Right lobe of liver (tissue), 4 donors: ENCODE measurements around the gene KLHDC1.

ENCODE experiments used
- POLR2A ChIP-seq: fragments of 450-650 bp; IDR thresholded peaks from one replicate; pipeline ENCODE4 v1.6.1; 2017; ENCODE audit warnings: antibody characterized with exemption, mild to moderate bottlenecking
- TF ChIP-seq, protein P1 (sequence below), 4 donors: fragments of 200-600 bp in 3 of 4; fragments of 450-650 bp in 1 of 4; IDR thresholded peaks; one replicate each; pipeline versions ENCODE4 v1.5.1 to v1.8.0; 2016 to 2022; ENCODE audit warnings: antibody characterized with exemption in 4 of 4, mild to moderate bottlenecking in 2 of 4
- donor health status: DM: no; HTN: no; CAD: no.
- donor health status: DM: no; HTN: no; CAD: no.
- donor health status: DM: no; HTN: yes; CAD: no.

DNA sequence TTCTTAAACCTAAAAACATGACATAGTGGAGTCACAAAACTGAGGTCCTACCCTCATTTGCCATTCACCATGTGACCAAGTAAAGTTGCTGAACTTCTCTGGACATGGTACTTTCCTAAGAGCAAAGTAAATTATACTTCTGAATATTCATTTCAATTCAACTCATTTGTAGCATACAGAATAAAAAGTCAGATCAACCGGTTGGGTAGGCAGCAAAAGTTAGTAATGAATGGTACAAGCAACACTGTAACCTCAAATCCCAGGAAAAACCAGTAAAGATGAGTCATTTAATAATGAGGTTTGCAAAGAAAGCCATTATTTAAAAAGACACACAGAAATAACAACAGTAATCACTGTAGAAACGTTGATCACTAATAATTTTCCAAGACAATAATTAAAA is 13.6 kb upstream of the KLHDC1 start:
- TF ChIP-seq, protein P1, sequence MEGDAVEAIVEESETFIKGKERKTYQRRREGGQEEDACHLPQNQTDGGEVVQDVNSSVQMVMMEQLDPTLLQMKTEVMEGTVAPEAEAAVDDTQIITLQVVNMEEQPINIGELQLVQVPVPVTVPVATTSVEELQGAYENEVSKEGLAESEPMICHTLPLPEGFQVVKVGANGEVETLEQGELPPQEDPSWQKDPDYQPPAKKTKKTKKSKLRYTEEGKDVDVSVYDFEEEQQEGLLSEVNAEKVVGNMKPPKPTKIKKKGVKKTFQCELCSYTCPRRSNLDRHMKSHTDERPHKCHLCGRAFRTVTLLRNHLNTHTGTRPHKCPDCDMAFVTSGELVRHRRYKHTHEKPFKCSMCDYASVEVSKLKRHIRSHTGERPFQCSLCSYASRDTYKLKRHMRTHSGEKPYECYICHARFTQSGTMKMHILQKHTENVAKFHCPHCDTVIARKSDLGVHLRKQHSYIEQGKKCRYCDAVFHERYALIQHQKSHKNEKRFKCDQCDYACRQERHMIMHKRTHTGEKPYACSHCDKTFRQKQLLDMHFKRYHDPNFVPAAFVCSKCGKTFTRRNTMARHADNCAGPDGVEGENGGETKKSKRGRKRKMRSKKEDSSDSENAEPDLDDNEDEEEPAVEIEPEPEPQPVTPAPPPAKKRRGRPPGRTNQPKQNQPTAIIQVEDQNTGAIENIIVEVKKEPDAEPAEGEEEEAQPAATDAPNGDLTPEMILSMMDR (IDR thresholded peaks at IDR 0.05), result no peak
- no peak for TF ChIP-seq POLR2A
